H1 (cell line): Measurements from ENCODE around the gene CELF1. TPM values are rescaled to one million over a fixed set of nuclear protein-coding genes. Genes with fewer than 3 reads are reported as not detected.

Experiments
- CEBPB ChIP-seq: IDR thresholded peaks from 2 replicates; pipeline ENCODE4 v1.6.1; 2012; ENCODE audit warnings: low read depth, low read length
- CHD1 ChIP-seq: IDR thresholded peaks from 2 replicates; pipeline ENCODE4 v1.6.1; 2012; ENCODE audit warnings: low read depth, low read length, improper control_type of control experiment
- CHD7 ChIP-seq: fragments of 300-600 bp; sonication (generic); IDR thresholded peaks from 2 replicates; pipeline ENCODE4 v1.7.1; 2012; ENCODE audit warnings: low read length, moderate library complexity, mild to moderate bottlenecking, inconsistent platforms; ENCODE audit not compliant: insufficient replicate concordance
- CREB1 ChIP-seq: IDR thresholded peaks from 2 replicates; pipeline ENCODE4 v1.6.1; 2012; ENCODE audit warnings: inconsistent platforms
- CTBP2 ChIP-seq: IDR thresholded peaks from 2 replicates; pipeline ENCODE4 v1.7.0; 2011; ENCODE audit warnings: borderline replicate concordance, mild to moderate bottlenecking, moderate library complexity, mixed read lengths, low read length; ENCODE audit not compliant: insufficient read depth, insufficient read length
- FOSL1 ChIP-seq: IDR thresholded peaks from 2 replicates; pipeline ENCODE4 v1.6.1; 2011; ENCODE audit warnings: mild to moderate bottlenecking, low read depth, low read length, moderate library complexity; ENCODE audit not compliant: insufficient read depth
- NANOG ChIP-seq: IDR thresholded peaks from 2 replicates; pipeline ENCODE4 v1.6.1; 2011; ENCODE audit warnings: low read length, low read depth, mild to moderate bottlenecking, inconsistent platforms; ENCODE audit not compliant: insufficient read depth, poor library complexity, severe bottlenecking
- RAD21 ChIP-seq, 2 experiments: IDR thresholded peaks in 1 of 2; conservative IDR thresholded peaks in 1 of 2; 2 replicates each; pipeline ENCODE4 v1.6.1; 2011; ENCODE audit warnings: low read depth in 2 of 2, low read length in 2 of 2, improper control_type of control experiment in 1 of 2, inconsistent platforms in 1 of 2, mild to moderate bottlenecking in 1 of 2, moderate library complexity in 1 of 2
- SIN3A ChIP-seq, 2 experiments: IDR thresholded peaks in 1 of 2; conservative IDR thresholded peaks in 1 of 2; 2 replicates each; pipeline ENCODE4 v1.6.1; 2011 to 2012; ENCODE audit warnings: low read length in 2 of 2, improper control_type of control experiment in 1 of 2, low read depth in 1 of 2, mild to moderate bottlenecking in 1 of 2
- SIRT6 ChIP-seq: IDR thresholded peaks from one replicate; pipeline ENCODE4 v1.7.1; 2012; ENCODE audit warnings: low read length, inconsistent platforms
- SIX5 ChIP-seq: IDR thresholded peaks from 2 replicates; pipeline ENCODE4 v1.6.1; 2011; ENCODE audit warnings: mild to moderate bottlenecking, low read depth, low read length
- YY1 ChIP-seq: IDR thresholded peaks from 2 replicates; pipeline ENCODE4 v1.6.1; 2011; ENCODE audit warnings: low read depth, mild to moderate bottlenecking, low read length
- polyA plus RNA-seq, 7 experiments: library from polyadenylated mRNA; depleted of rRNA in 3 of 7; stranded (reverse) in 5 of 7; unstranded in 2 of 7; fragments of >200 nt in 5 of 7; fragments of 200-250 nt in 2 of 7; gene quantifications; 1 replicate in 5 of 7; 2 replicates in 1 of 7; 4 replicates in 1 of 7; pipeline versions ENCODE4 v1.2.1 to v1.2.3, GENCODE V29; 2011 to 2013; ENCODE audit warnings: missing spikeins in 2 of 7, mixed read lengths in 2 of 7
- total RNA-seq: library from RNA; stranded (reverse); fragmentation: NEBNext Ultra II Directional; extraction: Animal tissue kit (Norgen Biotek cat#: 25700); gene quantifications from 2 replicates; pipeline ENCODE4 v1.2.1, GENCODE V29; 2021

CELF1 gene
- total and polyA plus RNA-seq, 2 of the 8 experiments (the other 6 are each of a cell fraction or from before 2014, with no cell fraction given): 131 to 197 TPM

- TF ChIP-seq CHD7 (no peak), CEBPB (no peak), SIX5 (no peak), CHD1 (no peak), NANOG (no peak), CTBP2 (no peak), YY1 (peak; percentile 20; the same call in 1 of the 2 replicates), SIRT6 (no peak), FOSL1 (no peak), CREB1 (no peak), RAD21 (IDR thresholded peaks at IDR 0.05 in 1 of 2, conservative IDR thresholded peaks at IDR 0.05 in 1 of 2; ENCODE audit: low read depth in 2 of 2, low read length in 2 of 2) (peak; percentile 11 to 37; a peak in 2 of 4 replicates), SIN3A (conservative IDR thresholded peaks at IDR 0.05 in 1 of 2, IDR thresholded peaks at IDR 0.05 in 1 of 2; ENCODE audit: low read depth in 1 of 2, low read length in 2 of 2) (peak; percentile 81 to 85; a peak in 3 of 4 replicates)
Observed at GRCh38 chr11:47551086-47551485, 1.8 kb downstream of the CELF1 start (continued).
